H9 (cell line): ENCODE results near the gene MBD2. TPM values are rescaled to one million over a fixed set of nuclear protein-coding genes. Genes with fewer than 3 reads are reported as not detected.

ENCODE experiments used
- DNase-seq: peaks from one replicate; pipeline ENCODE4 v3.0.0-alpha.2; 2017
- H2AFZ ChIP-seq: one replicate; pipeline ENCODE4 v1.6.1; 2013; ENCODE audit warnings: mild to moderate bottlenecking, low read length, control low read depth, moderate library complexity
- H2AK5ac ChIP-seq: 2 replicates; pipeline ENCODE4 v1.6.1; 2013; ENCODE audit warnings: low read length, control low read depth, mixed read lengths; ENCODE audit not compliant: insufficient read length
- H2BK120ac ChIP-seq: one replicate; pipeline ENCODE4 v1.6.1; 2013; ENCODE audit warnings: low read depth, mild to moderate bottlenecking, low read length, control low read depth, inconsistent platforms; ENCODE audit not compliant: poor library complexity, severe bottlenecking
- H2BK12ac ChIP-seq: 2 replicates; pipeline ENCODE4 v1.6.1; 2013; ENCODE audit warnings: low read length, control low read depth, mixed read lengths, low read depth; ENCODE audit not compliant: insufficient read length
- H2BK15ac ChIP-seq: 2 replicates; pipeline ENCODE4 v1.6.1; 2013; ENCODE audit warnings: low read depth, low read length, control low read depth
- H2BK20ac ChIP-seq: one replicate; pipeline ENCODE4 v1.6.1; 2013; ENCODE audit warnings: low read depth, mild to moderate bottlenecking, low read length, control low read depth, inconsistent platforms; ENCODE audit not compliant: poor library complexity, severe bottlenecking
- H2BK5ac ChIP-seq: 2 replicates; pipeline ENCODE4 v1.6.1; 2013; ENCODE audit warnings: low read length, control low read depth, mixed read lengths; ENCODE audit not compliant: insufficient read length
- H3K14ac ChIP-seq: 2 replicates; pipeline ENCODE4 v1.6.1; 2013; ENCODE audit warnings: low read length, control low read depth; ENCODE audit not compliant: insufficient read depth
- H3K18ac ChIP-seq: 2 replicates; pipeline ENCODE4 v1.6.1; 2013; ENCODE audit warnings: low read depth, mild to moderate bottlenecking, mixed read lengths, low read length, control low read depth; ENCODE audit not compliant: insufficient read length
- H3K23ac ChIP-seq: 2 replicates; pipeline ENCODE4 v1.6.1; 2013; ENCODE audit warnings: low read length, control low read depth, mixed read lengths, low read depth; ENCODE audit not compliant: insufficient read length
- H3K23me2 ChIP-seq: 2 replicates; pipeline ENCODE4 v1.6.1; 2013; ENCODE audit warnings: low read depth, mild to moderate bottlenecking, mixed read lengths, low read length, control low read depth; ENCODE audit not compliant: insufficient read length, poor library complexity, severe bottlenecking
- H3K27ac ChIP-seq: 2 replicates; pipeline ENCODE4 v1.5.1; 2013; ENCODE audit warnings: low read length, control low read depth, mixed read lengths, low read depth; ENCODE audit not compliant: insufficient read length
- H3K27me3 ChIP-seq: 2 replicates; pipeline ENCODE4 v1.6.1; 2013; ENCODE audit warnings: low read length, control low read depth, inconsistent platforms; ENCODE audit not compliant: insufficient read depth
- H3K4ac ChIP-seq: 2 replicates; pipeline ENCODE4 v1.6.1; 2013; ENCODE audit warnings: low read depth, mild to moderate bottlenecking, control low read depth, inconsistent platforms, low read length, moderate library complexity
- H3K4me1 ChIP-seq: 2 replicates; pipeline ENCODE4 v1.6.1; 2013; ENCODE audit warnings: low read length, control low read depth, inconsistent platforms; ENCODE audit not compliant: insufficient read depth
- H3K4me2 ChIP-seq: 2 replicates; pipeline ENCODE4 v1.6.1; 2013; ENCODE audit warnings: low read length, control low read depth, mixed read lengths; ENCODE audit not compliant: insufficient read length, insufficient read depth
- H3K56ac ChIP-seq: 2 replicates; pipeline ENCODE4 v1.6.1; 2013; ENCODE audit warnings: low read depth, mild to moderate bottlenecking, mixed read lengths, low read length, control low read depth; ENCODE audit not compliant: insufficient read length
- H3K79me1 ChIP-seq: 2 replicates; pipeline ENCODE4 v1.6.1; 2013; ENCODE audit warnings: low read depth, mild to moderate bottlenecking, moderate library complexity, low read length, control low read depth, inconsistent platforms; ENCODE audit not compliant: insufficient read depth, poor library complexity, severe bottlenecking
- H3K79me2 ChIP-seq: 2 replicates; pipeline ENCODE4 v1.6.1; 2013; ENCODE audit warnings: low read length, control low read depth, inconsistent platforms; ENCODE audit not compliant: insufficient read depth
- H3K9ac ChIP-seq: 2 replicates; pipeline ENCODE4 v1.6.1; 2013; ENCODE audit warnings: low read length, control low read depth, mixed read lengths; ENCODE audit not compliant: insufficient read length; ENCODE audit errors: extremely low read depth
- H3K9me3 ChIP-seq: one replicate; pipeline ENCODE4 v1.6.1; 2013; ENCODE audit warnings: low read depth, low read length, inconsistent platforms; ENCODE audit not compliant: control insufficient read depth
- H3T11ph ChIP-seq: one replicate; pipeline ENCODE4 v1.6.1; 2013; ENCODE audit warnings: mild to moderate bottlenecking, low read length, control low read depth, inconsistent platforms
- H4K20me1 ChIP-seq: one replicate; pipeline ENCODE4 v1.6.1; 2013; ENCODE audit not compliant: control insufficient read depth, insufficient read length, insufficient read depth
- H4K5ac ChIP-seq: 2 replicates; pipeline ENCODE4 v1.6.1; 2013; ENCODE audit warnings: low read depth, mild to moderate bottlenecking, mixed read lengths, low read length, control low read depth; ENCODE audit not compliant: insufficient read length
- H4K8ac ChIP-seq: replicated peaks from 2 replicates; pipeline ENCODE4 v1.6.1; 2013; ENCODE audit warnings: low read length, control low read depth, mixed read lengths, low read depth; ENCODE audit not compliant: insufficient read length
- H4K91ac ChIP-seq: 2 replicates; pipeline ENCODE4 v1.6.1; 2013; ENCODE audit warnings: low read depth, mild to moderate bottlenecking, moderate library complexity, mixed read lengths, low read length, control low read depth; ENCODE audit not compliant: insufficient read length
- H3K27ac Mint-ChIP-seq, 3 experiments: 2 replicates in 2 of 3; 3 replicates in 1 of 3; pipeline ENCODE4 v1.8.0; 2020 to 2021; ENCODE audit warnings: mixed read lengths in 3 of 3, mild to moderate bottlenecking in 1 of 3, moderate library complexity in 1 of 3
- H3K27me3 Mint-ChIP-seq: 2 replicates; pipeline ENCODE4 v1.8.0; 2021; ENCODE audit warnings: low read depth, mild to moderate bottlenecking, moderate library complexity, mixed read lengths
- H3K36me3 Mint-ChIP-seq, 3 experiments: 2 replicates in 2 of 3; 3 replicates in 1 of 3; pipeline ENCODE4 v1.8.0; 2020 to 2021; ENCODE audit warnings: low read depth in 3 of 3, mixed read lengths in 3 of 3; ENCODE audit not compliant: insufficient read depth in 1 of 3
- H3K4me1 Mint-ChIP-seq, 2 experiments: 2 replicates each; pipeline ENCODE4 v1.8.0; 2020; ENCODE audit warnings: mixed read lengths in 2 of 2
- H3K4me3 Mint-ChIP-seq, 2 experiments: 2 replicates in 1 of 2; 3 replicates in 1 of 2; pipeline ENCODE4 v1.8.0; 2020 to 2021; ENCODE audit warnings: mild to moderate bottlenecking in 2 of 2, mixed read lengths in 2 of 2, moderate library complexity in 1 of 2
- H3K9me3 Mint-ChIP-seq, 2 experiments: 2 replicates in 1 of 2; 3 replicates in 1 of 2; pipeline ENCODE4 v1.8.0; 2020; ENCODE audit warnings: mild to moderate bottlenecking in 2 of 2, mixed read lengths in 2 of 2, moderate library complexity in 1 of 2
- WGBS: extraction: QIAGEN DNeasy Blood & Tissue Kit; methylation state at CpG from one replicate; pipeline ENCODE4 v1.1.7; 2013; ENCODE audit warnings: missing lambda C conversion rate, low lambda C conversion rate, mixed read lengths; ENCODE audit not compliant: insufficient read length; ENCODE audit errors: extremely low coverage; 5-methylcytosine and 5-hydroxymethylcytosine counted together
- total RNA-seq: library from RNA; stranded (reverse); gene quantifications from 2 replicates; pipeline ENCODE4 v1.2.1, GENCODE V29; 2021
- TF ChIP-seq, protein P1 (sequence below): fragments of 200-600 bp; sonication (generic); conservative IDR thresholded peaks from 3 replicates; pipeline ENCODE4 v1.8.0; 2021; ENCODE audit warnings: antibody characterized with exemption, mild to moderate bottlenecking

The MBD2 gene
- total RNA-seq, 1 experiment from 2014 or later = 34.0 TPM

- Histone ChIP-seq H3K4me2 (no peak overlapping the region), H3K9ac (no peak overlapping the region), H2AFZ (no peak overlapping the region), H3K14ac (no peak overlapping the region), H3K18ac (no peak overlapping the region), H3K27me3 (no peaks in the 10 kb centered on the region), H3K56ac (no peak overlapping the region), H3K23ac (no peak overlapping the region), H2AK5ac (no peak overlapping the region), H3K4ac (no peak overlapping the region), H3K9me3 (no peaks in the 10 kb centered on the region), H2BK12ac (no peak overlapping the region), H4K5ac (no peak overlapping the region), H3K4me1 (no peaks in the 10 kb centered on the region), H2BK120ac (no peak overlapping the region), H3K23me2 (no peaks in the 10 kb centered on the region), H3T11ph (no peak overlapping the region), H2BK20ac (no peak overlapping the region), H3K79me1 (no peaks in the 10 kb centered on the region), H3K79me2 (no peaks in the 10 kb centered on the region), H4K8ac (no peak overlapping the region), H4K20me1 (no peaks in the 10 kb centered on the region), H3K27ac (no peak overlapping the region), H2BK15ac (no peak overlapping the region), H4K91ac (no peak overlapping the region), H2BK5ac (no peak overlapping the region)
- TF ChIP-seq, protein P1, sequence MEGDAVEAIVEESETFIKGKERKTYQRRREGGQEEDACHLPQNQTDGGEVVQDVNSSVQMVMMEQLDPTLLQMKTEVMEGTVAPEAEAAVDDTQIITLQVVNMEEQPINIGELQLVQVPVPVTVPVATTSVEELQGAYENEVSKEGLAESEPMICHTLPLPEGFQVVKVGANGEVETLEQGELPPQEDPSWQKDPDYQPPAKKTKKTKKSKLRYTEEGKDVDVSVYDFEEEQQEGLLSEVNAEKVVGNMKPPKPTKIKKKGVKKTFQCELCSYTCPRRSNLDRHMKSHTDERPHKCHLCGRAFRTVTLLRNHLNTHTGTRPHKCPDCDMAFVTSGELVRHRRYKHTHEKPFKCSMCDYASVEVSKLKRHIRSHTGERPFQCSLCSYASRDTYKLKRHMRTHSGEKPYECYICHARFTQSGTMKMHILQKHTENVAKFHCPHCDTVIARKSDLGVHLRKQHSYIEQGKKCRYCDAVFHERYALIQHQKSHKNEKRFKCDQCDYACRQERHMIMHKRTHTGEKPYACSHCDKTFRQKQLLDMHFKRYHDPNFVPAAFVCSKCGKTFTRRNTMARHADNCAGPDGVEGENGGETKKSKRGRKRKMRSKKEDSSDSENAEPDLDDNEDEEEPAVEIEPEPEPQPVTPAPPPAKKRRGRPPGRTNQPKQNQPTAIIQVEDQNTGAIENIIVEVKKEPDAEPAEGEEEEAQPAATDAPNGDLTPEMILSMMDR = no peak
- Mint-ChIP-seq H3K4me3 (no peak overlapping the region), H3K36me3 (no peaks in the 10 kb centered on the region), H3K4me1 (peaks cover 0 to 4% of the 10 kb centered on the region in 2 experiments; a peak in 1 of 4 replicates), H3K9me3 (no peaks in the 10 kb centered on the region), H3K27ac (no peak overlapping the region), H3K27me3 (no peaks in the 10 kb centered on the region)
- no CpG with 5 or more reads among the region's 1 CpG for WGBS
- no peak for DNase-seq
Measured at GRCh38 chr18:54163453-54163852, 61.0 kb downstream of the MBD2 start.
